Measurements from ENCODE around the gene CHGA.

CHGA gene

DNA sequence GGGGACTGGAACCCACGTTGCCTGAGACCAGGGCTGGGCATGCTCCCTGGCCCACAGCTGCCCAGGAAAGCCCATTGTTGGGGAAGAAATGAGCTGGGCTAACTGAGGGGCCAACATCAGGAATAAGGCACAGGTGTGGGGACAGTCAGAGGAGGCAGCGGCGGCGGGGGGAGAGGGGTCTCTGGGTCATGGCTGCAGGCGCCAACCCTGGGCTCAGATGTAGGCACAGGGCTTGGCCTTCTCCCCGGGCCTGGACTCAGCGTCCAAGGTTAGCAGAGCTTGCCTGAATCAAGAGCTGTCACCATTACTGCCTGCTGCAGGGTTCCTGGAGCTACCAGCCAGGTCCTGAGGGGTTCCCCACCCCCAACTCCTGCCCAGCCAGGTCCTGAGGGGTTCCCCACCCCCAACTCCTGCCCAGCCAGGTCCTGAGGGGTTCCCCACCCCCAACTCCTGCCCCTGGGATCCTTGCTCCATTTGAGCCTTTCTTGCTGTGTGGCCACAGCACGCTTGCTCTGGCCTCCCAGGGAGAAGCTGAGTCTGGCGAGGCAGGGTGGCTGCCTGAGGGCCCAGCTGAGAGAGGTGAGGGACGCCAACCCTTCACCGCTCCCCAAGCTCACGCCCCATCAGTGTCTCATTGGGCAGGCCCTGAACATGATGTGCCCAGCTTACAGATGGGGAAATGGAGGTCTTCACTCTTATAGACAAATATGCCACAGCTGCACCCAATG lies 6.2 kb downstream of the CHGA start:
- in situ Hi-C loops (cut with HindIII; ENCODE audit: low pct_ligation_motif_present, low sequenced_read_pairs) = loop anchor here (25.0 kb wide), 1 partner anchor 208 kb away; no protein-coding TSS in a partner anchor
- H3K27ac ChIP-seq = no peak overlapping the region

DNA sequence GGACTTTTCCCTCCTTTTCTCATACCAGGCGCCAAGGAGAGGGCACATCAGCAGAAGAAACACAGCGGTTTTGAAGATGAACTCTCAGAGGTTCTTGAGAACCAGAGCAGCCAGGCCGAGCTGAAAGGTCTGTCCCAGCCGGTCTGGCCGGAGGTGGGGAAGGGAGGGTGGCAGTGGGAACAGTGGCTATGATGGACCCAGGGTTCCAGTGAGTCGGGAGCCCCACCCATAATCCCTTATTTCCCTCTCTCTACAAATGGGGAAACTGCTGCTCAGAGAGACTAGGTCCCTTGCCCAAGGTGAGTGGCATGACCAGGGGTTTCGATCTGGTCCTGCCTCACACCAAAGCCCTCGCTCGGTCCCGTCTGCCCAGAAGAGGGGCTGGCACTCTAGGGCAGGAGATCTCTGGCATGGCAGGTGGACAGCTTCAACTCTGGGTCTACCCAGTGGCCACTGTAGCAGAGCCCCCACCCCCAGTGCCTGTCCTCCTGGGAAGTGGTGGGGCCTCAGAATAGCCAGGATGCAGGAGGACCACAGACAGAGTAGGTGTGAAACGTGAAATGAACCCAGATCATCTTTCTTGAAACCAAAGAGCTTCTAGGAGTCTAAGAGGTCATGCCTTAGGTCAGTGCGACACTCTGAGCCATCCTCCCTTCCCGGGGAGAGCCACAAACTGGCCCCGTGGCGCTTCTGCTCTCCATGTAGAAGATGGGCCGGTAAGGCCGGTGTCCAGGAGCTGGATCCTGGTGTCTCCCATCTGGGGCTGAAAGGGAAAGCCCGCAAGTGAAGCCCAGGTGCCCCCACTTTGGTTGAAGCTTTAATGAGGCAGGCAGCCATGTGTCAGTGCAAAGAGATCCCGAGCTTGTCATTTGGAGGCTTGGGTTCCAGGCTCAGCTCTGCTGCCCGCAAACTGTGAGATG lies 7.0 kb downstream of the CHGA start:
- Histone ChIP-seq H3K27ac (no peak overlapping the region), H3K27me3 (replicated peaks) (peaks cover 1% of the 10 kb centered on the region), H3K36me3 (replicated peaks) (no peaks in the 10 kb centered on the region), H3K4me3 (ENCODE audit: low read depth, low read length) (no peak overlapping the region)
- in situ Hi-C loops (cut with HindIII; ENCODE audit: low pct_ligation_motif_present, low sequenced_read_pairs) = loop anchor here (25.0 kb wide), 1 partner anchor 207 kb away; no protein-coding TSS in a partner anchor
- no peak for DNase-seq
- TF ChIP-seq, protein P1, sequence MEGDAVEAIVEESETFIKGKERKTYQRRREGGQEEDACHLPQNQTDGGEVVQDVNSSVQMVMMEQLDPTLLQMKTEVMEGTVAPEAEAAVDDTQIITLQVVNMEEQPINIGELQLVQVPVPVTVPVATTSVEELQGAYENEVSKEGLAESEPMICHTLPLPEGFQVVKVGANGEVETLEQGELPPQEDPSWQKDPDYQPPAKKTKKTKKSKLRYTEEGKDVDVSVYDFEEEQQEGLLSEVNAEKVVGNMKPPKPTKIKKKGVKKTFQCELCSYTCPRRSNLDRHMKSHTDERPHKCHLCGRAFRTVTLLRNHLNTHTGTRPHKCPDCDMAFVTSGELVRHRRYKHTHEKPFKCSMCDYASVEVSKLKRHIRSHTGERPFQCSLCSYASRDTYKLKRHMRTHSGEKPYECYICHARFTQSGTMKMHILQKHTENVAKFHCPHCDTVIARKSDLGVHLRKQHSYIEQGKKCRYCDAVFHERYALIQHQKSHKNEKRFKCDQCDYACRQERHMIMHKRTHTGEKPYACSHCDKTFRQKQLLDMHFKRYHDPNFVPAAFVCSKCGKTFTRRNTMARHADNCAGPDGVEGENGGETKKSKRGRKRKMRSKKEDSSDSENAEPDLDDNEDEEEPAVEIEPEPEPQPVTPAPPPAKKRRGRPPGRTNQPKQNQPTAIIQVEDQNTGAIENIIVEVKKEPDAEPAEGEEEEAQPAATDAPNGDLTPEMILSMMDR (IDR thresholded peaks at IDR 0.05; ENCODE audit: low read depth, low read length, missing control alignments) = no peak

More for the DNA sequence above, 6.2 kb downstream of the CHGA start:
- peaks cover 1% of the 10 kb centered on the region for H3K27me3 ChIP-seq (replicated peaks)
- no peak overlapping the region for H3K4me3 ChIP-seq (ENCODE audit: low read depth, low read length)
- no peak for DNase-seq
- H3K36me3 ChIP-seq (replicated peaks) = no peaks in the 10 kb centered on the region
- TF ChIP-seq, protein P1 (IDR thresholded peaks at IDR 0.05; ENCODE audit: low read depth, low read length, missing control alignments) = no peak

DNA sequence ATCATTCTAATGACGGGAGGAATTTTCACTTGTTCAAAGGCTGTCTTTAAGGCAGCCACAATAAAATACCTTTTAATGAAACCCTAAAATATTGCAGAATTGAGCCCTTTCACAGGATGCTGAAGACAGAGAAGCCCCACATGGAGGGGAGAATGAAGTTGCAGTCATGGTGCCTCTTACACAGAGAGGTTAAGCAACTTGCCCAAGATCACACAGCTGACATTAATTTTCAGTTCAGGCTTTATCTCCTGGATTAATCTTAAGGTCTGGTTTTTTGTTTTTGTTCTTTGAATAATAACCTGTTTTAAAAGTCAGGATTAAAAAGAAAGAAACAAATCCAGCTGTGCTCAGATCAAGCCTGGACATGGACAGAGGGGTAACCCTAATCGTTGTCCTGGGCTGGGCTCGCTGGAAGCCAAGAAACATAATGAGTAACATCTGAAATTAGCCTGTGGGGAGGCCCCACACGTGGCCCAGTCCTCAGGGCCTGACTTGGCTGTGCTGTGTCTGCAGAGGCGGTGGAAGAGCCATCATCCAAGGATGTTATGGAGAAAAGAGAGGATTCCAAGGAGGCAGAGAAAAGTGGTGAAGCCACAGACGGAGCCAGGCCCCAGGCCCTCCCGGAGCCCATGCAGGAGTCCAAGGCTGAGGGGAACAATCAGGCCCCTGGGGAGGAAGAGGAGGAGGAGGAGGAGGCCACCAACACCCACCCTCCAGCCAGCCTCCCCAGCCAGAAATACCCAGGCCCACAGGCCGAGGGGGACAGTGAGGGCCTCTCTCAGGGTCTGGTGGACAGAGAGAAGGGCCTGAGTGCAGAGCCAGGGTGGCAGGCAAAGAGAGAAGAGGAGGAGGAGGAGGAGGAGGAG lies 8.0 kb downstream of the CHGA start:
- Histone ChIP-seq H3K27me3 (replicated peaks) (peaks cover 1% of the 10 kb centered on the region), H3K27ac (no peak overlapping the region), H3K36me3 (replicated peaks) (no peaks in the 10 kb centered on the region), H3K4me3 (ENCODE audit: low read depth, low read length) (no peak overlapping the region)
- DNase-seq = no peak
- in situ Hi-C loops (cut with HindIII; ENCODE audit: low pct_ligation_motif_present, low sequenced_read_pairs) = loop anchor here (25.0 kb wide), 1 partner anchor 206 kb away; no protein-coding TSS in a partner anchor
- TF ChIP-seq, protein P1 (IDR thresholded peaks at IDR 0.05; ENCODE audit: low read depth, low read length, missing control alignments) = no peak

DNA sequence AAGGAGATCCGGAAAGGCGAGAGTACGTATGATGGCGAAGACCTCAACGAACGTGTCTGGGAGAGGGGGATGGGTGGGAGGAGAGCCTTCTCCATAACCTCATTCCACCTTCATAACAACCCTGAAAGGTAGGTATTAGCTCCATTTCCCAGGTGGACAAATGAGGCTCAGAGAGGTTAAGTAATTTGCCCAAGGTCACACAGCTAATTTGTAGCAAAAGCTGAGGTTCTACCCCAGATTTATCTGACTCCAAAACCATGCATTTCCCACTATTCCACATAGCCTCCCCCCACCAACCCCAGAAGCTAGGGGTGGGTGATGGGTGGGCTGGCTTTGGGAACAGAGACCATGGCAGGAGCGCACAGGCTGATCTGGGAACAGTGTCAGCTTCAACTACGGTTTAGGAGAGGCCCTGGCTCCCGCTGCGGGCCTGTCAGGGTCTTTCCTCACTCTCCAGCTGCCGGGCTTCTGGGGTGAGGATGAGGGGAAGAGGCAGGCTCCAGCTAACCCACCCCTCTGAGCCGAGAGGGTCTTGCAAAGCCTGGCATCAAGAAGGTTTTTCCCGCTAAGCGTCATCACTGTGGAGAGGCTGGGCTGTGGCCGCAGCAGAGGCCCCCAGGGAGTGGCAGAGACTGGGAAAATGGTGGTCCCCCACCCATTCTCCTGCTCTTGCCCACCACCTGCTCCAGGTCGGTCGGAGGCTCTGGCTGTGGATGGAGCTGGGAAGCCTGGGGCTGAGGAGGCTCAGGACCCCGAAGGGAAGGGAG lies 8.9 kb downstream of the CHGA start:
- H3K27ac ChIP-seq = no peak overlapping the region
- H3K27me3 ChIP-seq (replicated peaks) = peaks cover 1% of the 10 kb centered on the region
- in situ Hi-C loops (cut with HindIII; ENCODE audit: low pct_ligation_motif_present, low sequenced_read_pairs) = loop anchor here (25.0 kb wide), 1 partner anchor 205 kb away; no protein-coding TSS in a partner anchor
- no peaks in the 10 kb centered on the region for H3K36me3 ChIP-seq (replicated peaks)
- TF ChIP-seq, protein P1 (IDR thresholded peaks at IDR 0.05; ENCODE audit: low read depth, low read length, missing control alignments) = no peak
- no peak for DNase-seq
- H3K4me3 ChIP-seq (ENCODE audit: low read depth, low read length) = no peak overlapping the region

Measured in brain microvascular endothelial cell (primary cell).